ENCODE measurements around the gene COL27A1.

GRCh38 chr9:114355821-114356220, 200.5 kb downstream of the COL27A1 start:
- TF ChIP-seq CTCF (IDR thresholded peaks at IDR 0.05): no peak
- TF ChIP-seq POLR2AphosphoS5 (IDR thresholded peaks at IDR 0.05): no peak
